H1 (cell line): Measurements from ENCODE around the gene STBD1. TPM values are rescaled to one million over a fixed set of nuclear protein-coding genes. Genes with fewer than 3 reads are reported as not detected.

Experiments
- CTCF ChIA-PET: fragments of 300-600 bp; sonication (Branson Sonifier 250); formaldehyde crosslinking; loops from one replicate; lab custom pipeline; 2021; ENCODE audit not compliant: partially characterized antibody; lab: Charles Lee
- POLR2A ChIA-PET: fragments of 300-600 bp; sonication (Branson Sonifier 250); formaldehyde crosslinking; loops from one replicate; lab custom pipeline; 2021; ENCODE audit warnings: inconsistent platforms; ENCODE audit not compliant: partially characterized antibody; lab: Charles Lee
- DNase-seq, 2 experiments: peaks; one replicate each; pipeline versions ENCODE4 v3.0.0 to v3.0.0-alpha.2; 2010 to 2022; ENCODE audit warnings: low spot score in 2 of 2, low read depth in 1 of 2, mixed read lengths in 1 of 2
- FAIRE-seq: peaks from 2 replicates; lab custom pipeline; 2011; peaks lifted over from hg19 to GRCh38; lab: Jason Lieb, UNC
- H2AFZ ChIP-seq: 2 replicates; pipeline ENCODE4 v1.8.1; 2012; ENCODE audit warnings: low read length, inconsistent platforms
- H2AK5ac ChIP-seq: 2 replicates; pipeline ENCODE4 v1.6.1; 2013; ENCODE audit warnings: low read depth, low read length
- H2BK120ac ChIP-seq: replicated peaks from 2 replicates; pipeline ENCODE3; 2013; ENCODE audit warnings: low read depth, low read length, inconsistent platforms
- H2BK12ac ChIP-seq: 2 replicates; pipeline ENCODE4 v1.6.1; 2013; ENCODE audit warnings: low read depth, low read length
- H2BK15ac ChIP-seq: 2 replicates; pipeline ENCODE4 v1.6.1; 2013; ENCODE audit warnings: low read length
- H2BK20ac ChIP-seq: 2 replicates; pipeline ENCODE4 v1.6.1; 2013; ENCODE audit warnings: low read length
- H2BK5ac ChIP-seq: 2 replicates; pipeline ENCODE4 v1.6.1; 2013; ENCODE audit warnings: low read depth, low read length
- H3K14ac ChIP-seq: 2 replicates; pipeline ENCODE4 v1.6.1; 2013; ENCODE audit warnings: inconsistent platforms; ENCODE audit not compliant: insufficient read length
- H3K18ac ChIP-seq: 2 replicates; pipeline ENCODE4 v1.6.1; 2013; ENCODE audit warnings: low read length; ENCODE audit errors: extremely low read depth
- H3K23ac ChIP-seq: 2 replicates; pipeline ENCODE4 v1.6.1; 2013; ENCODE audit warnings: inconsistent platforms; ENCODE audit not compliant: insufficient read length
- H3K23me2 ChIP-seq: 2 replicates; pipeline ENCODE4 v1.6.1; 2013; ENCODE audit warnings: low read depth, low read length
- H3K27ac ChIP-seq: 2 replicates; pipeline ENCODE4 v1.6.1; 2011; ENCODE audit warnings: low read depth, low read length, inconsistent platforms
- H3K27me3 ChIP-seq, 4 experiments: replicated peaks in 1 of 4; 1 replicate in 1 of 4; 2 replicates in 3 of 4; pipeline versions ENCODE4 v1.6.1 to v1.8.1; 2011 to 2013; ENCODE audit warnings: low read length in 3 of 4, mild to moderate bottlenecking in 3 of 4, inconsistent platforms in 2 of 4, mixed read lengths in 2 of 4, moderate library complexity in 1 of 4; ENCODE audit not compliant: control insufficient read depth in 3 of 4, insufficient read depth in 3 of 4; ENCODE audit errors: extremely low read depth in 1 of 4
- H3K36me3 ChIP-seq, 4 experiments: 2 replicates each; pipeline versions ENCODE4 v1.6.1 to v1.8.1; 2011 to 2013; ENCODE audit warnings: mild to moderate bottlenecking in 4 of 4, low read length in 3 of 4, moderate library complexity in 2 of 4, control low read depth in 1 of 4, inconsistent platforms in 1 of 4; ENCODE audit not compliant: insufficient read depth in 4 of 4, control insufficient read depth in 2 of 4
- H3K4ac ChIP-seq: replicated peaks from 2 replicates; pipeline ENCODE3; 2013; ENCODE audit warnings: low read length, low read depth, mixed read lengths, inconsistent platforms; ENCODE audit not compliant: insufficient read length
- H3K4me1 ChIP-seq, 4 experiments: replicated peaks in 1 of 4; 1 replicate in 1 of 4; 2 replicates in 3 of 4; pipeline versions ENCODE4 v1.6.1 to v1.8.1; 2011 to 2013; ENCODE audit warnings: low read length in 3 of 4, inconsistent platforms in 2 of 4, mixed read lengths in 1 of 4; ENCODE audit not compliant: insufficient read depth in 4 of 4, control insufficient read depth in 3 of 4
- H3K4me2 ChIP-seq, 2 experiments: 2 replicates each; pipeline versions ENCODE4 v1.6.1 to v1.8.1; 2011 to 2013; ENCODE audit warnings: low read depth in 2 of 2, low read length in 2 of 2, control low read depth in 1 of 2, inconsistent platforms in 1 of 2, mild to moderate bottlenecking in 1 of 2; ENCODE audit not compliant: insufficient read depth in 1 of 2
- H3K4me3 ChIP-seq, 4 experiments: fragments of 200-600, 300-600 bp in 1 of 4; sonication (generic), shearing (Covaris generic), sonication (Bioruptor Twin) in 1 of 4; 2 replicates each; pipeline versions ENCODE4 v1.5.1 to v1.8.1; 2011 to 2016; ENCODE audit warnings: low read length in 4 of 4, low read depth in 3 of 4, control low read depth in 2 of 4, inconsistent platforms in 2 of 4, mild to moderate bottlenecking in 2 of 4, mixed read lengths in 1 of 4, moderate library complexity in 1 of 4; ENCODE audit not compliant: insufficient read depth in 2 of 4; ENCODE audit errors: extremely low read depth in 1 of 4
- H3K56ac ChIP-seq: replicated peaks from 2 replicates; pipeline ENCODE3; 2013; ENCODE audit warnings: low read depth, mild to moderate bottlenecking, mixed read lengths, low read length, inconsistent platforms; ENCODE audit not compliant: insufficient read length
- H3K79me1 ChIP-seq: 2 replicates; pipeline ENCODE4 v1.6.1; 2013; ENCODE audit warnings: low read depth, low read length, control low read depth
- H3K79me2 ChIP-seq, 2 experiments: 2 replicates each; pipeline versions ENCODE4 v1.6.1 to v1.8.1; 2012 to 2013; ENCODE audit warnings: low read length in 2 of 2, mild to moderate bottlenecking in 2 of 2, inconsistent platforms in 1 of 2; ENCODE audit not compliant: insufficient read depth in 2 of 2, control insufficient read depth in 1 of 2
- H3K9ac ChIP-seq, 4 experiments: replicated peaks in 1 of 4; 1 replicate in 1 of 4; 2 replicates in 3 of 4; pipeline versions ENCODE4 v1.6.1 to v1.8.1; 2011 to 2013; ENCODE audit warnings: low read depth in 3 of 4, low read length in 3 of 4, control low read depth in 2 of 4, mild to moderate bottlenecking in 2 of 4, moderate library complexity in 2 of 4, inconsistent platforms in 1 of 4; ENCODE audit errors: extremely low read depth in 1 of 4
- H3K9me3 ChIP-seq, 2 experiments: 2 replicates each; pipeline versions ENCODE4 v1.6.1 to v1.8.1; 2012 to 2013; ENCODE audit warnings: mild to moderate bottlenecking in 2 of 2, moderate library complexity in 2 of 2, control low read depth in 1 of 2, inconsistent platforms in 1 of 2, low read depth in 1 of 2, low read length in 1 of 2, mixed read lengths in 1 of 2; ENCODE audit not compliant: insufficient read depth in 2 of 2
- H4K20me1 ChIP-seq, 2 experiments: replicated peaks in 1 of 2; 2 replicates each; pipeline versions ENCODE3 to v1.8.1; 2011 to 2013; ENCODE audit warnings: inconsistent platforms in 2 of 2, low read length in 2 of 2, mild to moderate bottlenecking in 1 of 2; ENCODE audit not compliant: insufficient read depth in 2 of 2, control insufficient read depth in 1 of 2
- H4K5ac ChIP-seq: 2 replicates; pipeline ENCODE4 v1.6.1; 2013; ENCODE audit warnings: low read length, low read depth, mixed read lengths, inconsistent platforms; ENCODE audit not compliant: insufficient read length
- H4K8ac ChIP-seq: 2 replicates; pipeline ENCODE4 v1.8.0; 2013; ENCODE audit warnings: mild to moderate bottlenecking, moderate library complexity, low read length, inconsistent platforms; ENCODE audit not compliant: insufficient read depth; ENCODE audit errors: extremely low read depth
- H4K91ac ChIP-seq: replicated peaks from 2 replicates; pipeline ENCODE3; 2013; ENCODE audit warnings: low read length, mixed read lengths, inconsistent platforms; ENCODE audit not compliant: insufficient read length
- ATF3 ChIP-seq: IDR thresholded peaks from 2 replicates; pipeline ENCODE4 v1.6.1; 2011; ENCODE audit warnings: low read depth, mild to moderate bottlenecking, low read length; ENCODE audit not compliant: insufficient read depth
- CHD1 ChIP-seq: IDR thresholded peaks from 2 replicates; pipeline ENCODE4 v1.6.1; 2012; ENCODE audit warnings: low read depth, low read length, improper control_type of control experiment
- CTBP2 ChIP-seq: IDR thresholded peaks from 2 replicates; pipeline ENCODE4 v1.7.0; 2011; ENCODE audit warnings: borderline replicate concordance, mild to moderate bottlenecking, moderate library complexity, mixed read lengths, low read length; ENCODE audit not compliant: insufficient read depth, insufficient read length
- EP300 ChIP-seq, 2 experiments: IDR thresholded peaks; 1 replicate in 1 of 2; 2 replicates in 1 of 2; pipeline ENCODE4 v1.6.1; 2011 to 2012; ENCODE audit warnings: low read depth in 2 of 2, low read length in 2 of 2, mild to moderate bottlenecking in 2 of 2, borderline replicate concordance in 1 of 2, inconsistent platforms in 1 of 2, moderate library complexity in 1 of 2
- FOSL1 ChIP-seq: IDR thresholded peaks from 2 replicates; pipeline ENCODE4 v1.6.1; 2011; ENCODE audit warnings: mild to moderate bottlenecking, low read depth, low read length, moderate library complexity; ENCODE audit not compliant: insufficient read depth
- GABPA ChIP-seq: IDR thresholded peaks from 2 replicates; pipeline ENCODE4 v1.6.1; 2011; ENCODE audit warnings: mild to moderate bottlenecking, low read length, moderate library complexity, borderline replicate concordance; ENCODE audit not compliant: insufficient read depth
- HDAC2 ChIP-seq, 2 experiments: fragments of 300-600 bp in 1 of 2; sonication (generic) in 1 of 2; IDR thresholded peaks; 2 replicates each; pipeline ENCODE4 v1.6.1; 2011 to 2012; ENCODE audit warnings: low read depth in 2 of 2, low read length in 2 of 2, mild to moderate bottlenecking in 2 of 2, moderate library complexity in 2 of 2, borderline replicate concordance in 1 of 2, inconsistent platforms in 1 of 2
- KDM1A ChIP-seq: fragments of 200-600, 300-600 bp; sonication (generic); IDR thresholded peaks from 2 replicates; pipeline ENCODE4 v1.7.1; 2016; ENCODE audit warnings: mild to moderate bottlenecking, low read length, borderline replicate concordance
- POLR2A ChIP-seq, 2 experiments: IDR thresholded peaks; 1 replicate in 1 of 2; 2 replicates in 1 of 2; pipeline ENCODE4 v1.6.1; 2011; ENCODE audit warnings: low read depth in 2 of 2, low read length in 2 of 2, mild to moderate bottlenecking in 2 of 2; ENCODE audit errors: control extremely low read depth in 1 of 2
- SP1 ChIP-seq: IDR thresholded peaks from 2 replicates; pipeline ENCODE4 v1.6.1; 2011; ENCODE audit warnings: low read depth, low read length
- SP2 ChIP-seq: IDR thresholded peaks from 2 replicates; pipeline ENCODE4 v1.6.1; 2012; ENCODE audit warnings: mild to moderate bottlenecking, low read length, inconsistent platforms
- WGBS, 2 experiments: shearing (Covaris generic) in 1 of 2; methylation state at CpG; one replicate each; pipeline versions ENCODE4 v1.1.6 to v1.1.7; 2013 to 2015; ENCODE audit warnings: low lambda C conversion rate in 2 of 2, mixed read lengths in 2 of 2, inconsistent platforms in 1 of 2, low coverage in 1 of 2, missing lambda C conversion rate in 1 of 2; ENCODE audit not compliant: insufficient replicate concordance in 2 of 2, insufficient coverage in 1 of 2, insufficient read length in 1 of 2; ENCODE audit errors: extremely low coverage in 1 of 2, missing lambda C conversion rate in 1 of 2; 5-methylcytosine and 5-hydroxymethylcytosine counted together
- polyA plus RNA-seq, 7 experiments: library from polyadenylated mRNA; depleted of rRNA in 3 of 7; stranded (reverse) in 5 of 7; unstranded in 2 of 7; fragments of >200 nt in 5 of 7; fragments of 200-250 nt in 2 of 7; gene quantifications; 1 replicate in 5 of 7; 2 replicates in 1 of 7; 4 replicates in 1 of 7; pipeline versions ENCODE4 v1.2.1 to v1.2.3, GENCODE V29; 2011 to 2013; ENCODE audit warnings: missing spikeins in 2 of 7, mixed read lengths in 2 of 7
- total RNA-seq: library from RNA; stranded (reverse); fragmentation: NEBNext Ultra II Directional; extraction: Animal tissue kit (Norgen Biotek cat#: 25700); gene quantifications from 2 replicates; pipeline ENCODE4 v1.2.1, GENCODE V29; 2021

STBD1 gene
- total and polyA plus RNA-seq, 2 of the 8 experiments (the other 6 are each of a cell fraction or from before 2014, with no cell fraction given) = 0.45 to 1.7 TPM

DNA sequence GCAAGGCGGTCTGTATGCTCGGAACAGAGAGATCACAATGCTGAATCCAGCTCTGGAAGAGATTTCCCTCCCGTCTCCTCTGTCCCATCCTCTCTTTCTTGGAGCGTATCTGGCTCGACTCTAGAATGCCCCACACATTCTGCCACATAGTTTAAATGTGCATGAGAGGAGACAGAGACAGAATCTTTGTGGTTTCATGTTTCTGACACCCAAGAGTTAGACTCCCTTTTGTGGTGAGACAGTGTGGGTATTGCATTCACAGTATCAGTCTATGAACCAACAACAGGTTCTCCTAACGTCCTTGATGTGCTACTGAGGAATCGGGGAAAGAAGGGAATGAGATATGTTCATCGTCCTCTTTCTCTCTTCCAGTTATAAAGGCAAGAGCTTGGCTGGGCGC is 29.7 kb upstream of the STBD1 start:
- H4K8ac ChIP-seq = no peak overlapping the region
- H4K91ac ChIP-seq = no peak overlapping the region
- no peaks in the 10 kb centered on the region for H3K79me2 ChIP-seq
- H3K56ac ChIP-seq = no peak overlapping the region
- H3K18ac ChIP-seq = no peak overlapping the region
- no peaks in the 10 kb centered on the region for H4K20me1 ChIP-seq
- H3K4me1 ChIP-seq = no peaks in the 10 kb centered on the region; a peak in 1 of 7 replicates
- no peaks in the 10 kb centered on the region; the same call in 1 of the 2 replicates for H3K23me2 ChIP-seq
- H3K36me3 ChIP-seq = no peaks in the 10 kb centered on the region
- H3K4me2 ChIP-seq = no peak overlapping the region
- H2BK20ac ChIP-seq = no peak overlapping the region
- no peak overlapping the region for H2BK120ac ChIP-seq
- H3K79me1 ChIP-seq = no peaks in the 10 kb centered on the region
- no peak overlapping the region for H4K5ac ChIP-seq
- H3K9ac ChIP-seq = no peak overlapping the region; a peak in 1 of 7 replicates
- no peak overlapping the region for H2AK5ac ChIP-seq
- H3K14ac ChIP-seq = no peak overlapping the region
- H2BK12ac ChIP-seq = no peak overlapping the region
- H3K23ac ChIP-seq = no peak overlapping the region
- H2BK5ac ChIP-seq = no peak overlapping the region
- H2BK15ac ChIP-seq = no peak overlapping the region
- CTCF ChIA-PET = interaction anchor here (1.8 to 2.6 kb wide), 2 partner anchors 18 to 30 kb away, joined by 4 to 14 read pairs; partner anchors contain the start of gene STBD1
- WGBS, 2 experiments = 92% methylated on average over 9 of the region's 9 CpGs; no CpG with 5 or more reads in 1 of the 2 experiments
- no peak for TF ChIP-seq HDAC2 (IDR thresholded peaks at IDR 0.05; ENCODE audit: borderline replicate concordance in 1 of 2, low read depth in 2 of 2, low read length in 2 of 2)
- TF ChIP-seq CHD1 = no peak
- no peak for TF ChIP-seq CTBP2
- TF ChIP-seq EP300 (IDR thresholded peaks at IDR 0.05; ENCODE audit: borderline replicate concordance in 1 of 2, low read depth in 2 of 2, low read length in 2 of 2) = no peak
- TF ChIP-seq SP1 = no peak
- TF ChIP-seq KDM1A = no peak
- no peak for TF ChIP-seq FOSL1
- no peak for TF ChIP-seq GABPA
- no peak for TF ChIP-seq ATF3
- no peak for TF ChIP-seq POLR2A (IDR thresholded peaks at IDR 0.05; ENCODE audit: control extremely low read depth in 1 of 2, low read depth in 2 of 2, low read length in 2 of 2)
- no peak for TF ChIP-seq SP2
- TF ChIP-seq, all 59 proteins: peak for 0
- POLR2A ChIA-PET = interaction anchor here (0.6 kb wide), 1 partner anchor 181 kb away, joined by 4 read pairs; no protein-coding TSS in a partner anchor
- no peak overlapping the region for H3K4ac ChIP-seq
- DNase-seq (no peak), FAIRE-seq (no peak)
- no peak overlapping the region for H3K4me3 ChIP-seq
- H2AFZ ChIP-seq = no peak overlapping the region
- H3K27ac ChIP-seq = no peak overlapping the region
- no peaks in the 10 kb centered on the region for H3K9me3 ChIP-seq
- H3K27me3 ChIP-seq = peaks cover 0 to 1% (median 0%) of the 10 kb centered on the region in 4 experiments; a peak in 1 of 7 replicates
